ENCODE measurements around the gene MRPL22. TPM values are rescaled to one million over a fixed set of nuclear protein-coding genes. Genes with fewer than 3 reads are reported as not detected.
A peak's percentile ranks its signal among the peaks of the same experiment; 100 is the strongest.
"Not testable (repeated sequence)": the region's sequence is repeated elsewhere in the genome, so short reads cannot be mapped to it uniquely, and the experiment has no call there.

Gene MRPL22
- total and polyA plus RNA-seq, 8 donors: 33.8 to 44.8 (median 42.6) TPM

GRCh38 chr5:154970759-154971158, 29.9 kb downstream of the MRPL22 start:
- no peaks in the 10 kb centered on the region for H3K27me3 ChIP-seq
- peaks cover 0 to 33% of the 10 kb centered on the region in 2 donors for H3K36me3 ChIP-seq
- peaks cover 0 to 2% of the 10 kb centered on the region in 2 donors for H3K9me3 ChIP-seq
- ATAC-seq (no peak), DNase-seq (no peak)
- no peak for TF ChIP-seq CTCF (IDR thresholded peaks at IDR 0.05)
- H3K27ac ChIP-seq: no peak overlapping the region
- H3K4me3 ChIP-seq: no peak overlapping the region
- H3K4me1 ChIP-seq: no peaks in the 10 kb centered on the region
- intact Hi-C loops (cut with DNase I): no loop called here

GRCh38 chr5:154971501-154971900, 30.6 kb downstream of the MRPL22 start:
- intact Hi-C loops (cut with DNase I): no loop called here
- TF ChIP-seq CTCF (IDR thresholded peaks at IDR 0.05): no peak
- Histone ChIP-seq H3K4me3 (no peak overlapping the region), H3K27ac (no peak overlapping the region), H3K27me3 (no peaks in the 10 kb centered on the region), H3K9me3 (peaks cover 0 to 4% of the 10 kb centered on the region in 2 donors), H3K36me3 (peaks cover 0 to 25% of the 10 kb centered on the region in 2 donors), H3K4me1 (no peaks in the 10 kb centered on the region)
- no peak for DNase-seq
- ATAC-seq: no peak

- ATAC-seq (peak; percentile 51), DNase-seq (peak in 1 of 4 donors; percentile 42)
- H3K27ac ChIP-seq: no peak overlapping the region
- H3K4me3 ChIP-seq: no peak overlapping the region
- TF ChIP-seq CTCF (IDR thresholded peaks at IDR 0.05): peak in 1 of 2 donors; percentile 22
- no peaks in the 10 kb centered on the region for H3K27me3 ChIP-seq
- intact Hi-C loops (cut with DNase I): no loop called here
- H3K4me1 ChIP-seq: no peaks in the 10 kb centered on the region
- H3K36me3 ChIP-seq: peaks cover 0 to 15% of the 10 kb centered on the region in 2 donors
- peaks cover 0 to 4% of the 10 kb centered on the region in 2 donors for H3K9me3 ChIP-seq
These were observed 31.7 kb downstream of the MRPL22 start for GRCh38 chr5:154972476-154973080.

- H3K27me3 ChIP-seq; H3K27ac ChIP-seq; DNase-seq; H3K9me3 ChIP-seq; intact Hi-C loops (cut with DNase I); ATAC-seq; H3K4me1 ChIP-seq; H3K36me3 ChIP-seq; H3K4me3 ChIP-seq: not testable (repeated sequence)
These were observed 35.2 kb downstream of the MRPL22 start for GRCh38 chr5:154976082-154976481.

- ATAC-seq: no peak
- Histone ChIP-seq H3K9me3 (peaks cover 0 to 4% of the 10 kb centered on the region in 2 donors), H3K27me3 (no peaks in the 10 kb centered on the region), H3K4me1 (no peaks in the 10 kb centered on the region), H3K36me3 (no peaks in the 10 kb centered on the region), H3K27ac (no peak overlapping the region), H3K4me3 (no peak overlapping the region)
- no peak for TF ChIP-seq CTCF (IDR thresholded peaks at IDR 0.05)
- no peak for DNase-seq
- intact Hi-C loops (cut with DNase I): no loop called here
These were observed 36.5 kb downstream of the MRPL22 start for GRCh38 chr5:154977409-154977808.

GRCh38 chr5:154978294-154978693, 37.4 kb downstream of the MRPL22 start:
- H3K36me3 ChIP-seq; H3K27ac ChIP-seq; ATAC-seq; H3K9me3 ChIP-seq; H3K4me3 ChIP-seq; H3K27me3 ChIP-seq; intact Hi-C loops (cut with DNase I); DNase-seq; H3K4me1 ChIP-seq: not testable (repeated sequence)
